IMR-90 (cell line): ENCODE results near the gene DCHS1.
A peak's percentile ranks its signal among the peaks of the same experiment; 100 is the strongest.

ENCODE experiments used
- CEBPB ChIP-seq: IDR thresholded peaks from 2 replicates; pipeline ENCODE4 v1.6.1; 2012; ENCODE audit warnings: low read depth, low read length, improper control_type of control experiment
- POLR2A ChIP-seq: IDR thresholded peaks from 2 replicates; pipeline ENCODE4 v1.6.1; 2012; ENCODE audit warnings: mild to moderate bottlenecking, low read depth, low read length
- RCOR1 ChIP-seq: IDR thresholded peaks from 2 replicates; pipeline ENCODE4 v1.6.1; 2012; ENCODE audit warnings: mild to moderate bottlenecking, low read length, improper control_type of control experiment; ENCODE audit not compliant: insufficient replicate concordance
- RFX5 ChIP-seq: IDR thresholded peaks from 2 replicates; pipeline ENCODE4 v1.8.0; 2012; ENCODE audit warnings: low read depth, mild to moderate bottlenecking, low read length, moderate library complexity
- SMC3 ChIP-seq: fragments of 150-350 bp; IDR thresholded peaks from 2 replicates; pipeline ENCODE4 v1.6.1; 2016; ENCODE audit warnings: low read depth, mild to moderate bottlenecking, antibody characterized with exemption, low read length, moderate library complexity
- TF ChIP-seq, protein P1 (sequence below): conservative IDR thresholded peaks from 2 replicates; pipeline ENCODE4 v1.5.1; 2012; ENCODE audit warnings: mild to moderate bottlenecking, low read depth, low read length, improper control_type of control experiment
- TF ChIP-seq, protein P2 (sequence below): fragments of 150-350 bp; IDR thresholded peaks from 2 replicates; pipeline ENCODE4 v1.6.1; 2016; ENCODE audit warnings: low read depth, mild to moderate bottlenecking, low read length, moderate library complexity, borderline replicate concordance

DNA sequence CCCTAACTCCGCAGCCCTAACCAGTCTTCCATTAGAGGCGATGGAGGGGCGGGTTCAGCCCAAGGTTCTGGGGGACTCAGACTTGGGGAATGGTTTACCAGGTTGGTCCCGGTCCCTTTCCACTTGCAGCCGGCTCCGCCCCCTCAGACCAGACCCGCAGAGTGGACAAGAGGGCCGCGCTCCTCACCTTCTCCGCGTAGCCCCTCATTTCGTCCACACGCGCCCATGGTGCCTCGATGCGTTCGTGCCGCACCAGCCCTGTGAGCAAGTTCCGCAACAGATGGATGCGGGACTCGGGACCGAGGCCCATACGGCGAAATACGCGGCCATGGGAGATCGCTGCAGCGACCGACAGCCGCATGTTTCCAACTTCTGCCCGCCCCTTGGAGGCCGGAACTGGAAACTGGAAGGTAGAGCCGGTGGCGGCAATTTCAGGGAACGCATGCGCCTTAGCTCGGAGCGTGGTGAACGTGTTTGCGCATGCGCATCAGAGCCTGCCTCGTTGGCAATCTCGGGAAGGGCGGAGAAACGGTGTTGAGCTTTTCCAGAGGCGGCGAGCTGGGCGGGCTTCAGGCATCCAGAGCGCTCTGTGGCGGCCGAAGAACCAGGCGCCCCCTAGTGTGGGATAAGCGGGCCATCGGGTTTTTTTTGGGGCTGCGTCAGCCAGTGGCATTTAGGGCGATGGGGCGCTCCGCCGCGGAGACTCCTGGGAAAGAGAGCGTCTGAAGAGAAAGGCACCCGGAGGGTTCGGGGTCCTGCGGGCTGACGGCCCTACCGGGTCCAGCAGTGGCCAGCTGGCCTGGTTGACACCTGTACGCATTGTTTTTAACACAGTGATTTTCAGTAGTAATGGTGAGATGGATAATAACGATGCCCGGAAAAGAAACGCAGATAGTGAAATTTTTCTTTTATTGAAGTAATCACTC is 27.6 kb upstream of the DCHS1 start, which contains the start of gene MRPL17:
- TF ChIP-seq, protein P1, sequence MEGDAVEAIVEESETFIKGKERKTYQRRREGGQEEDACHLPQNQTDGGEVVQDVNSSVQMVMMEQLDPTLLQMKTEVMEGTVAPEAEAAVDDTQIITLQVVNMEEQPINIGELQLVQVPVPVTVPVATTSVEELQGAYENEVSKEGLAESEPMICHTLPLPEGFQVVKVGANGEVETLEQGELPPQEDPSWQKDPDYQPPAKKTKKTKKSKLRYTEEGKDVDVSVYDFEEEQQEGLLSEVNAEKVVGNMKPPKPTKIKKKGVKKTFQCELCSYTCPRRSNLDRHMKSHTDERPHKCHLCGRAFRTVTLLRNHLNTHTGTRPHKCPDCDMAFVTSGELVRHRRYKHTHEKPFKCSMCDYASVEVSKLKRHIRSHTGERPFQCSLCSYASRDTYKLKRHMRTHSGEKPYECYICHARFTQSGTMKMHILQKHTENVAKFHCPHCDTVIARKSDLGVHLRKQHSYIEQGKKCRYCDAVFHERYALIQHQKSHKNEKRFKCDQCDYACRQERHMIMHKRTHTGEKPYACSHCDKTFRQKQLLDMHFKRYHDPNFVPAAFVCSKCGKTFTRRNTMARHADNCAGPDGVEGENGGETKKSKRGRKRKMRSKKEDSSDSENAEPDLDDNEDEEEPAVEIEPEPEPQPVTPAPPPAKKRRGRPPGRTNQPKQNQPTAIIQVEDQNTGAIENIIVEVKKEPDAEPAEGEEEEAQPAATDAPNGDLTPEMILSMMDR = peak; percentile 96
- TF ChIP-seq SMC3 = peak; percentile 89
- peak; percentile 72; the same call in 1 of the 2 replicates for TF ChIP-seq POLR2A
- 0 out of 2 replicates have a peak, but pooled peaks have one; percentile 50 for TF ChIP-seq RFX5
- no peak for TF ChIP-seq CEBPB
- TF ChIP-seq RCOR1 = no peak
- TF ChIP-seq, protein P2, sequence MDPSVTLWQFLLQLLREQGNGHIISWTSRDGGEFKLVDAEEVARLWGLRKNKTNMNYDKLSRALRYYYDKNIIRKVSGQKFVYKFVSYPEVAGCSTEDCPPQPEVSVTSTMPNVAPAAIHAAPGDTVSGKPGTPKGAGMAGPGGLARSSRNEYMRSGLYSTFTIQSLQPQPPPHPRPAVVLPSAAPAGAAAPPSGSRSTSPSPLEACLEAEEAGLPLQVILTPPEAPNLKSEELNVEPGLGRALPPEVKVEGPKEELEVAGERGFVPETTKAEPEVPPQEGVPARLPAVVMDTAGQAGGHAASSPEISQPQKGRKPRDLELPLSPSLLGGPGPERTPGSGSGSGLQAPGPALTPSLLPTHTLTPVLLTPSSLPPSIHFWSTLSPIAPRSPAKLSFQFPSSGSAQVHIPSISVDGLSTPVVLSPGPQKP = 0 out of 2 replicates have a peak, but pooled peaks have one; percentile 36
